ENCODE data around the gene IRF7. TPM values are rescaled to one million over a fixed set of nuclear protein-coding genes. Genes with fewer than 3 reads are reported as not detected.
"Not testable (repeated sequence)": the region's sequence is repeated elsewhere in the genome, so short reads cannot be mapped to it uniquely, and the experiment has no call there.

Gene IRF7
- polyA plus RNA-seq (2012; ENCODE audit: insufficient read depth, insufficient read length), result 8.3 TPM

- H3K4me3 ChIP-seq (ENCODE audit: low read length), result peak within 1 kb of the TSS; percentile 60
Measured at GRCh38 chr11:615504-616319, at the start of gene IRF7. Gene IRF7, minus strand, starts transcription at chr11:615950. Its CDS starts 586 bp downstream, at chr11:615364.

GRCh38 chr11:665062-665703 lies 49.4 kb upstream of the IRF7 start:
- no peak overlapping the region for H3K4me3 ChIP-seq (ENCODE audit: low read length)
- no peak for DNase-seq (ENCODE audit: low read depth, low spot score)

More at GRCh38 chr11:615504-616319, at the start of gene IRF7:
- peak; percentile 68 for DNase-seq (ENCODE audit: low read depth, low spot score)

- DNase-seq (ENCODE audit: low read depth, low spot score), result no peak
- no peak overlapping the region for H3K4me3 ChIP-seq (ENCODE audit: low read length)
Measured at GRCh38 chr11:662689-663274, 47.0 kb upstream of the IRF7 start.

- no peak overlapping the region for H3K4me3 ChIP-seq (ENCODE audit: low read length)
- no peak for DNase-seq (ENCODE audit: low read depth, low spot score)
Measured at GRCh38 chr11:660681-661444, 45.1 kb upstream of the IRF7 start.

GRCh38 chr11:660281-660680 lies 44.5 kb upstream of the IRF7 start:
- DNase-seq (ENCODE audit: low read depth, low spot score), result no peak
- no peak overlapping the region for H3K4me3 ChIP-seq (ENCODE audit: low read length)

GRCh38 chr11:659532-660085 lies 43.9 kb upstream of the IRF7 start:
- H3K4me3 ChIP-seq (ENCODE audit: low read length), result no peak overlapping the region
- no peak for DNase-seq (ENCODE audit: low read depth, low spot score)

- H3K4me3 ChIP-seq (ENCODE audit: low read length), result no peak overlapping the region
- DNase-seq (ENCODE audit: low read depth, low spot score), result no peak
Measured at GRCh38 chr11:657691-658126, 42.0 kb upstream of the IRF7 start.

- DNase-seq (ENCODE audit: low read depth, low spot score), result no peak
- no peak overlapping the region for H3K4me3 ChIP-seq (ENCODE audit: low read length)
Measured at GRCh38 chr11:656866-657265, 41.1 kb upstream of the IRF7 start.

GRCh38 chr11:656426-656825 lies 40.7 kb upstream of the IRF7 start:
- H3K4me3 ChIP-seq (ENCODE audit: low read length), result no peak overlapping the region
- DNase-seq (ENCODE audit: low read depth, low spot score), result no peak

GRCh38 chr11:655036-655726 lies 39.4 kb upstream of the IRF7 start:
- no peak for DNase-seq (ENCODE audit: low read depth, low spot score)
- H3K4me3 ChIP-seq (ENCODE audit: low read length), result no peak overlapping the region

GRCh38 chr11:654444-654843 lies 38.7 kb upstream of the IRF7 start:
- H3K4me3 ChIP-seq (ENCODE audit: low read length); DNase-seq (ENCODE audit: low read depth, low spot score): not testable (repeated sequence)

- H3K4me3 ChIP-seq (ENCODE audit: low read length), result no peak overlapping the region
- DNase-seq (ENCODE audit: low read depth, low spot score), result no peak
Measured at GRCh38 chr11:653837-654236, 38.1 kb upstream of the IRF7 start.

- not testable (repeated sequence) for H3K4me3 ChIP-seq (ENCODE audit: low read length); DNase-seq (ENCODE audit: low read depth, low spot score)
Measured at GRCh38 chr11:653136-653535, 37.4 kb upstream of the IRF7 start.

- DNase-seq (ENCODE audit: low read depth, low spot score), result no peak
Measured at GRCh38 chr11:650482-650881, 34.7 kb upstream of the IRF7 start.

GRCh38 chr11:647672-648158 lies 32.0 kb upstream of the IRF7 start:
- H3K4me3 ChIP-seq (ENCODE audit: low read length); DNase-seq (ENCODE audit: low read depth, low spot score): not testable (repeated sequence)

More at GRCh38 chr11:650482-650881, 34.7 kb upstream of the IRF7 start:
- H3K4me3 ChIP-seq (ENCODE audit: low read length), result no peak overlapping the region

- no peak for DNase-seq (ENCODE audit: low read depth, low spot score)
- H3K4me3 ChIP-seq (ENCODE audit: low read length), result no peak overlapping the region
Measured at GRCh38 chr11:646214-646613, 30.5 kb upstream of the IRF7 start.

GRCh38 chr11:645536-645935 lies 29.8 kb upstream of the IRF7 start:
- DNase-seq (ENCODE audit: low read depth, low spot score), result no peak
- no peak overlapping the region for H3K4me3 ChIP-seq (ENCODE audit: low read length)

All from Jurkat, Clone E6-1 (cell line).